Neural cell (in vitro differentiated cells): ENCODE data around the gene TPM1. TPM values are rescaled to one million over a fixed set of nuclear protein-coding genes. Genes with fewer than 3 reads are reported as not detected.

ENCODE experiments used
- H2AFZ ChIP-seq: fragments of 200-600, 300-800 bp; sonication (generic), shearing (Covaris generic); 2 replicates; pipeline ENCODE4 v1.6.0; 2014; ENCODE audit warnings: low read depth, mild to moderate bottlenecking, antibody characterized with exemption, low read length, moderate library complexity
- H3F3A ChIP-seq: fragments of 200-600 bp; shearing (Covaris generic); 2 replicates; pipeline ENCODE4 v1.6.1; 2016; ENCODE audit warnings: mild to moderate bottlenecking, moderate library complexity, mixed read lengths, antibody characterized with exemption, low read length; ENCODE audit not compliant: insufficient read depth, poor library complexity, severe bottlenecking
- H3K27ac ChIP-seq: fragments of 200-600, 300-800 bp; sonication (generic), shearing (Covaris generic); 2 replicates; pipeline ENCODE4 v1.5.1; 2014; ENCODE audit warnings: mild to moderate bottlenecking, low read length, moderate library complexity
- H3K27me3 ChIP-seq: fragments of 300-800, 200-600 bp; sonication (generic), shearing (Covaris generic); 2 replicates; pipeline ENCODE4 v1.6.0; 2014; ENCODE audit warnings: mild to moderate bottlenecking, low read depth, low read length, moderate library complexity; ENCODE audit not compliant: insufficient read depth
- H3K36me3 ChIP-seq: fragments of 300-800, 200-600 bp; sonication (generic), shearing (Covaris generic); 2 replicates; pipeline ENCODE4 v1.5.1; 2014; ENCODE audit warnings: mild to moderate bottlenecking, antibody characterized with exemption, low read length, moderate library complexity; ENCODE audit not compliant: insufficient read depth
- H3K4me2 ChIP-seq: fragments of 300-800, 200-600 bp; sonication (generic), shearing (Covaris generic); 2 replicates; pipeline ENCODE4 v1.6.0; 2014; ENCODE audit warnings: mild to moderate bottlenecking, low read length
- H3K4me3 ChIP-seq: fragments of 300-800, 200-600 bp; sonication (generic), shearing (Covaris generic); 2 replicates; pipeline ENCODE4 v1.5.1; 2014; ENCODE audit warnings: mild to moderate bottlenecking, low read length, moderate library complexity
- H3K79me2 ChIP-seq: fragments of 200-600 bp; shearing (Covaris generic); replicated peaks from 2 replicates; pipeline ENCODE4 v1.6.0; 2014; ENCODE audit warnings: mild to moderate bottlenecking, low read length, moderate library complexity; ENCODE audit not compliant: insufficient read depth
- H3K9ac ChIP-seq: fragments of 300-800, 200-600 bp; sonication (generic), shearing (Covaris generic); 2 replicates; pipeline ENCODE4 v1.6.1; 2016; ENCODE audit warnings: mild to moderate bottlenecking, low read length, mixed read lengths
- H3K9me2 ChIP-seq: fragments of 200-600 bp; shearing (Covaris generic); 2 replicates; pipeline ENCODE4 v1.6.1; 2016; ENCODE audit warnings: mild to moderate bottlenecking, low read length, mixed read lengths; ENCODE audit not compliant: insufficient read depth
- H3K9me3 ChIP-seq: fragments of 200-600, 300-800 bp; sonication (generic), shearing (Covaris generic); 2 replicates; pipeline ENCODE4 v1.6.1; 2016; ENCODE audit warnings: mild to moderate bottlenecking, mixed run types, low read length, moderate library complexity, mixed read lengths
- H4K20me1 ChIP-seq: fragments of 200-600 bp; shearing (Covaris generic); 2 replicates; pipeline ENCODE4 v1.6.1; 2016; ENCODE audit warnings: mild to moderate bottlenecking, mixed run types; ENCODE audit not compliant: insufficient read depth
- EP300 ChIP-seq: fragments of 450-650 bp; conservative IDR thresholded peaks from 2 replicates; pipeline ENCODE4 v1.6.1; 2014; ENCODE audit warnings: antibody characterized with exemption, mild to moderate bottlenecking, moderate library complexity; ENCODE audit not compliant: poor library complexity, severe bottlenecking
- EZH2 ChIP-seq: fragments of 200-600, 300-800 bp; shearing (Covaris generic), sonication (generic); IDR thresholded peaks from 2 replicates; pipeline ENCODE4 v1.6.1; 2014; ENCODE audit warnings: antibody characterized with exemption, low read length, borderline replicate concordance, mild to moderate bottlenecking; ENCODE audit not compliant: insufficient read depth, poor library complexity, severe bottlenecking
- MXI1 ChIP-seq: fragments of 450-650 bp; conservative IDR thresholded peaks from 2 replicates; pipeline ENCODE4 v1.6.1; 2014; ENCODE audit warnings: antibody characterized with exemption, mild to moderate bottlenecking; ENCODE audit not compliant: poor library complexity, severe bottlenecking
- POLR2AphosphoS5 ChIP-seq: IDR thresholded peaks from 2 replicates; pipeline ENCODE4 v1.6.1; 2012
- RAD21 ChIP-seq: fragments of 450-650 bp; conservative IDR thresholded peaks from 2 replicates; pipeline ENCODE4 v1.6.1; 2014; ENCODE audit warnings: antibody characterized with exemption, mild to moderate bottlenecking, moderate library complexity
- REST ChIP-seq: IDR thresholded peaks from 2 replicates; pipeline ENCODE4 v1.6.1; 2012; ENCODE audit warnings: borderline replicate concordance
- SMC3 ChIP-seq: fragments of 450-650 bp; conservative IDR thresholded peaks from 2 replicates; pipeline ENCODE4 v1.6.1; 2014; ENCODE audit warnings: antibody characterized with exemption, mild to moderate bottlenecking, moderate library complexity; ENCODE audit not compliant: poor library complexity
- TAF1 ChIP-seq: IDR thresholded peaks from 2 replicates; pipeline ENCODE4 v1.6.1; 2012; ENCODE audit warnings: low read depth
- polyA plus RNA-seq: library from polyadenylated mRNA; depleted of rRNA; stranded (reverse); fragments of >200 nt; gene quantifications from 2 replicates; pipeline ENCODE4 v1.2.3, GENCODE V29; 2014
- TF ChIP-seq, protein P1 (sequence below): fragments of 450-650 bp; IDR thresholded peaks from 2 replicates; pipeline ENCODE4 v1.5.1; 2014; ENCODE audit warnings: antibody characterized with exemption, mild to moderate bottlenecking, moderate library complexity; ENCODE audit not compliant: poor library complexity, severe bottlenecking

The TPM1 gene
- polyA plus RNA-seq, 1 donor from 2014 or later, result 254 TPM

DNA sequence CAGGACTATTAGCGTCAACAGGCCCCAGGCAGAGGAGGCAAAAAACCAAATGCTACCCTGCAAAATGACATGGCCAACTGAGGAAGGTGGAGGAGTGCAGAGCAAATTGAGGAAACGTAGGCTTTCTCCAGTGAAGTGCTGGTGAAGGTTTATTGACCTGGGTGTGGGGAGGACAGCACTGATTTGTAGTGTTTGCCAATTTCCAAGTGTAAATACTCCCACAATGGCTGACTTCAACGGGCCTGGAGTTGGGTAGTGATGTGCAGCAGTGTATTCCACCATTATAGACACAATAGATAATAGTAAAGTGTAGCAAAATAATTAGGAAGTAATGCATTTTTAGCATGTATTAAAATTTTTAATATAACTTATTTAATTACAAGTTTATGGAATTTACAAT lies 32.2 kb upstream of the TPM1 start:
- Histone ChIP-seq H3K9ac (no peak overlapping the region), H3K79me2 (no peaks in the 10 kb centered on the region), H3K4me3 (no peak overlapping the region), H3K4me2 (no peak overlapping the region), H2AFZ (no peak overlapping the region), H3F3A (no peaks in the 10 kb centered on the region), H3K9me2 (no peaks in the 10 kb centered on the region), H3K9me3 (no peaks in the 10 kb centered on the region), H3K27ac (no peak overlapping the region), H4K20me1 (no peaks in the 10 kb centered on the region), H3K27me3 (no peaks in the 10 kb centered on the region), H3K36me3 (no peaks in the 10 kb centered on the region)
- TF ChIP-seq EP300 (no peak), EZH2 (no peak), SMC3 (no peak), REST (no peak), POLR2AphosphoS5 (no peak), RAD21 (no peak)
- TF ChIP-seq, protein P1, sequence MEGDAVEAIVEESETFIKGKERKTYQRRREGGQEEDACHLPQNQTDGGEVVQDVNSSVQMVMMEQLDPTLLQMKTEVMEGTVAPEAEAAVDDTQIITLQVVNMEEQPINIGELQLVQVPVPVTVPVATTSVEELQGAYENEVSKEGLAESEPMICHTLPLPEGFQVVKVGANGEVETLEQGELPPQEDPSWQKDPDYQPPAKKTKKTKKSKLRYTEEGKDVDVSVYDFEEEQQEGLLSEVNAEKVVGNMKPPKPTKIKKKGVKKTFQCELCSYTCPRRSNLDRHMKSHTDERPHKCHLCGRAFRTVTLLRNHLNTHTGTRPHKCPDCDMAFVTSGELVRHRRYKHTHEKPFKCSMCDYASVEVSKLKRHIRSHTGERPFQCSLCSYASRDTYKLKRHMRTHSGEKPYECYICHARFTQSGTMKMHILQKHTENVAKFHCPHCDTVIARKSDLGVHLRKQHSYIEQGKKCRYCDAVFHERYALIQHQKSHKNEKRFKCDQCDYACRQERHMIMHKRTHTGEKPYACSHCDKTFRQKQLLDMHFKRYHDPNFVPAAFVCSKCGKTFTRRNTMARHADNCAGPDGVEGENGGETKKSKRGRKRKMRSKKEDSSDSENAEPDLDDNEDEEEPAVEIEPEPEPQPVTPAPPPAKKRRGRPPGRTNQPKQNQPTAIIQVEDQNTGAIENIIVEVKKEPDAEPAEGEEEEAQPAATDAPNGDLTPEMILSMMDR, result no peak

DNA sequence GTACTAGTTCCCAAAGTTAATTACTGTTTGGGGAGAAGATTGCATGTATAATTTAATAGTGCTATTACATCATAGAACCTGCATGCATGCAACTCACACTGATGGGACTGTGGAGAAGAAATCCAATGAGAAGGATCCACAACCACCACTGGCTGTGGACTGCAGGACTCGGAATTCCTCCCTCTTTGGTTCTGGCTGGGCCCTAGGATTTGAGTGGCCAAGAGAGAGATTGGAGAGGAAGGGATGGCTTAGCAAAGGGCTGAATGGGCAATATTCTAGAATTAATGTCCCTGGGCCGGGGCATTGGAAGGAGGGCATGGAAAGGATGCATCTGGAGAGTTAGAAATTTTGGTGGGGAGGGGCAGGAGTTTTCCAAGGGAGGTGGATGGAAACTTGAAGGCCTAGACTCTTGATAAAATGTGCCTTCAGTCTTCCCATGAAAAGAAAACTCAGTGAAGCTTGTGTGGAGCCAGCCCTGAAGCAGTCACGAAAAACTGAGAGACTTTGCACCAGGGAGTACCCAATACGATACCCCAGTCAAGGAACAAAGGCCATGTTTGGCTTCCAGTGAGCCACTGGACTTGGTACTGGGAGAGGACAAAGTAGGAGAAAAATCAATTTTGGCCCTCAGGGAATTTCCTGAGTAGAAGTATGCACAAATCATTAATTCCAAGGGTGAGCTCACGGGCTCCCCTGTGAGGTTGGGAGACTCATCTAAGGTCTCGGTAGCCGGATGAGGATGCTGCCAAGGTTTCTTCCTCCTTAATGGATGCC lies 31.4 kb upstream of the TPM1 start:
- Histone ChIP-seq H3K9me2 (no peaks in the 10 kb centered on the region), H4K20me1 (no peaks in the 10 kb centered on the region), H3K9ac (no peak overlapping the region), H3F3A (no peaks in the 10 kb centered on the region), H3K9me3 (no peaks in the 10 kb centered on the region), H2AFZ (no peak overlapping the region), H3K79me2 (no peaks in the 10 kb centered on the region), H3K4me2 (no peak overlapping the region), H3K36me3 (no peaks in the 10 kb centered on the region), H3K27ac (no peak overlapping the region), H3K4me3 (no peak overlapping the region), H3K27me3 (no peaks in the 10 kb centered on the region)
- no peak for TF ChIP-seq REST
- no peak for TF ChIP-seq RAD21
- TF ChIP-seq POLR2AphosphoS5, result no peak
- TF ChIP-seq SMC3, result no peak
- TF ChIP-seq, protein P1, result no peak
- no peak for TF ChIP-seq TAF1
- no peak for TF ChIP-seq EP300
- TF ChIP-seq EZH2, result no peak
- TF ChIP-seq MXI1, result no peak
